ENCODE results near the gene CRISPLD2. TPM values are rescaled to one million over a fixed set of nuclear protein-coding genes. Genes with fewer than 3 reads are reported as not detected.

Gene CRISPLD2
- total RNA-seq, 2 experiments from 2014 or later: 0.16 TPM; not detected in 1

DNA sequence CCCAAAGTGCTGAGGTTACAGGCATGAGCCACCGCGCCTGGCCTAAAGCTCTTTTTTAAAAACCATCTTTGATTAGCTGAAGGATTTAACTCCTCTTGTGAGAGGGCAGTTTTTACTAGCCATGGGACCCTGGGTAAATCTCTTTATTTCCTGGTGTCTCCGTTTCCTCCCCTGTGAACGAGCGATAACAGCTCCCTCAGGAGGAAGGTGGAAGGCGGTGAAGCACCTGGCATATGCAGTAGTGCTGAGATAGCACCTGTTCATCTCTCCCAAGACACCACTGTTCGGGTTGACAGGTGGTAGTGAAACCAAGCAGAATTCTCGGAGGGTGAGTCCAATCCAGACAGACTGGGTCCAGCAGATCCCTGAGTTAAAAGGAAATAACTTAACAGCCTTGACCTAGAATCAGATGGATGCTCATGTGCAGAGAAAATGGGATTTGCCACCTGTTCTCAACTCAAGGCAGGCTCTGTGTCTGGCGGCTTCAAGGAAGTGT lies 86.2 kb downstream of the CRISPLD2 start:
- CTCF ChIA-PET: no interaction called here
- ATAC-seq: no peak
- intact Hi-C loops (cut with micrococcal nuclease): no loop called here

DNA sequence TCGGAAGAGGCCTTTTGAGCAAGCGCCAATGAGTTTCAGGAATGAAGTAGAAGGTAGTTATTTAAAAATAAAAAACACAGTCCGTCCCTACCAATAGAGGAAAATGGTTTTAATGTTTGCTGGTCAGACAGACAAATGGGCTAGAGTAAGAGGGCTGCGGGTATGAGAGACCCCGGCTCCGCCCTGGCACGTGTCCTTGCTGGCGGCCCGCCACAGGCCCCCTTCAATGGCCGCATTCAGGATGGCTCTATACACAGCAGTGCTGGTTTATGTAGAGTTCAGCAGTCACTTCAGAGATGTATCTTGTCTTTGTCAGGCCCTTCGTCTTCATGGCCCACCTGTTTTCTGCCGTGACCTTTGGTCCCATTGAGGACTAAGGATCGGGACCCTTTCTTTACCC lies 87.3 kb downstream of the CRISPLD2 start:
- intact Hi-C loops (cut with micrococcal nuclease): no loop called here
- no peak overlapping the region for H3K27ac Mint-ChIP-seq
- H3K4me1 Mint-ChIP-seq (ENCODE audit: low read depth): no peaks in the 10 kb centered on the region

More for the DNA sequence above, 86.2 kb downstream of the CRISPLD2 start:
- no peak overlapping the region for H3K27ac Mint-ChIP-seq
- POLR2A ChIA-PET: no interaction called here
- no peaks in the 10 kb centered on the region for H3K9me3 Mint-ChIP-seq
- TF ChIP-seq, protein P1, sequence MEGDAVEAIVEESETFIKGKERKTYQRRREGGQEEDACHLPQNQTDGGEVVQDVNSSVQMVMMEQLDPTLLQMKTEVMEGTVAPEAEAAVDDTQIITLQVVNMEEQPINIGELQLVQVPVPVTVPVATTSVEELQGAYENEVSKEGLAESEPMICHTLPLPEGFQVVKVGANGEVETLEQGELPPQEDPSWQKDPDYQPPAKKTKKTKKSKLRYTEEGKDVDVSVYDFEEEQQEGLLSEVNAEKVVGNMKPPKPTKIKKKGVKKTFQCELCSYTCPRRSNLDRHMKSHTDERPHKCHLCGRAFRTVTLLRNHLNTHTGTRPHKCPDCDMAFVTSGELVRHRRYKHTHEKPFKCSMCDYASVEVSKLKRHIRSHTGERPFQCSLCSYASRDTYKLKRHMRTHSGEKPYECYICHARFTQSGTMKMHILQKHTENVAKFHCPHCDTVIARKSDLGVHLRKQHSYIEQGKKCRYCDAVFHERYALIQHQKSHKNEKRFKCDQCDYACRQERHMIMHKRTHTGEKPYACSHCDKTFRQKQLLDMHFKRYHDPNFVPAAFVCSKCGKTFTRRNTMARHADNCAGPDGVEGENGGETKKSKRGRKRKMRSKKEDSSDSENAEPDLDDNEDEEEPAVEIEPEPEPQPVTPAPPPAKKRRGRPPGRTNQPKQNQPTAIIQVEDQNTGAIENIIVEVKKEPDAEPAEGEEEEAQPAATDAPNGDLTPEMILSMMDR (IDR thresholded peaks at IDR 0.05): no peak
- no peak overlapping the region for H3K4me3 Mint-ChIP-seq
- H3K36me3 Mint-ChIP-seq (ENCODE audit: low read depth): no peaks in the 10 kb centered on the region
- no peaks in the 10 kb centered on the region for H3K4me1 Mint-ChIP-seq (ENCODE audit: low read depth)
- DNase-seq: no peak
- H3K27me3 Mint-ChIP-seq: no peaks in the 10 kb centered on the region

DNA sequence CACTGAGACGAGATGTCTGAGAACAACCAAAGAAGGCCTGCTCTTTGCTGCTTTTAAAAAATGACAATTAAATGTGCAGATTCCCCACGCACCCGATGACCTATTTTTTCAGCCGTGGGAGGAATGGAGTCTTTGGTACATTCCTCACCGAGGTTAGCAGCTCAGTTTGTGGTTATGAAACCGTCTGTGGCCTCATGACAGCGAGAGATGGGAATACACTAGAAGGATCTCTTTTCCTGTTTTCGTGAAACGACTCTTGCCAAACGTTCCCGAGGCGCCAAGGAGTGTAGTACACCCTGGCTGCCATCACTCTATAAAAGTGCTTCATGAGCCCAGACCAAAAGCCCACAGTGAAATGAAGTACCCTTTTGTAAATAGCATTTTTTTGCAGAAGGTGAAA lies 87.8 kb downstream of the CRISPLD2 start:
- Mint-ChIP-seq H3K36me3 (ENCODE audit: low read depth) (no peaks in the 10 kb centered on the region), H3K4me1 (ENCODE audit: low read depth) (no peaks in the 10 kb centered on the region), H3K27me3 (no peaks in the 10 kb centered on the region), H3K27ac (no peak overlapping the region), H3K4me3 (no peak overlapping the region), H3K9me3 (no peaks in the 10 kb centered on the region)
- intact Hi-C loops (cut with micrococcal nuclease): no loop called here
- CTCF ChIA-PET: no interaction called here
- ATAC-seq (no peak), DNase-seq (no peak)
- TF ChIP-seq, protein P1 (IDR thresholded peaks at IDR 0.05): no peak
- POLR2A ChIA-PET: no interaction called here

More for the DNA sequence above, 87.3 kb downstream of the CRISPLD2 start:
- no peaks in the 10 kb centered on the region for H3K36me3 Mint-ChIP-seq (ENCODE audit: low read depth)
- ChIA-PET POLR2A (no interaction called here), CTCF (no interaction called here)
- no peak for ATAC-seq
- H3K27me3 Mint-ChIP-seq: no peaks in the 10 kb centered on the region
- H3K9me3 Mint-ChIP-seq: no peaks in the 10 kb centered on the region
- H3K4me3 Mint-ChIP-seq: no peak overlapping the region
- TF ChIP-seq, protein P1 (IDR thresholded peaks at IDR 0.05): no peak
- no peak for DNase-seq

DNA sequence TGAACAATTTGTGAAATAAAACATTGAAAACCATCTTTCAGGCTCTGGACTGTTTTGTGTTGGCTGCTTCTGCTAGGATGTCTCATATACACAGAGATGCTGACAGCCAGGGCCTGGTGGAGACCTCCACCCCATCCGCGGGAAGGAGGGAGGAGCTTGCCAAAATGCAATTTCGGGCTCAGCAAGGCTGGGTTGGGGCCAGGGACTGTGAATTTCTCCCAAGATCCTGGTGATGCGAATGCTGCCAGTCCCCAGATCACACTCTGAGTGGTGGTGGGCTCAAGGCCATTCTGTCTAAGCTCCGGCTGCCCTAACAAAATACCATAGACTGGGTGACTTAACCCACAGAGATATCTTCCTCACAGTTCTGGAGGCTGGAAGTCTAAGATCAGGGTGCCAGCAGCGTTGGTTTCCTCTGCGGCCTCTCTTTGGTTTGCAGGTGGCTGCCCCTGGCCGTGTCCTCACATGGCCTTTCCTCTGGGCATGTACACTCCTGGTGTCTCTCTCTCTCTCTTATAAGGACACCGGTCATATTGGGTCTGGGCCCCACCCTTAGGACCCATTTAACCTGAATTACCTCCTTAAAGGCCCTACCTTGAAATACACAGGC lies 89.8 kb downstream of the CRISPLD2 start:
- ATAC-seq: no peak
- DNase-seq: no peak
- H3K36me3 Mint-ChIP-seq (ENCODE audit: low read depth): no peaks in the 10 kb centered on the region
- H3K27ac Mint-ChIP-seq: no peak overlapping the region
- no peaks in the 10 kb centered on the region for H3K4me1 Mint-ChIP-seq (ENCODE audit: low read depth)
- POLR2A ChIA-PET: no interaction called here
- CTCF ChIA-PET: no interaction called here
- H3K4me3 Mint-ChIP-seq: no peak overlapping the region
- H3K27me3 Mint-ChIP-seq: peaks cover 2% of the 10 kb centered on the region
- intact Hi-C loops (cut with micrococcal nuclease): no loop called here
- TF ChIP-seq, protein P1 (IDR thresholded peaks at IDR 0.05): no peak
- no peaks in the 10 kb centered on the region for H3K9me3 Mint-ChIP-seq

DNA sequence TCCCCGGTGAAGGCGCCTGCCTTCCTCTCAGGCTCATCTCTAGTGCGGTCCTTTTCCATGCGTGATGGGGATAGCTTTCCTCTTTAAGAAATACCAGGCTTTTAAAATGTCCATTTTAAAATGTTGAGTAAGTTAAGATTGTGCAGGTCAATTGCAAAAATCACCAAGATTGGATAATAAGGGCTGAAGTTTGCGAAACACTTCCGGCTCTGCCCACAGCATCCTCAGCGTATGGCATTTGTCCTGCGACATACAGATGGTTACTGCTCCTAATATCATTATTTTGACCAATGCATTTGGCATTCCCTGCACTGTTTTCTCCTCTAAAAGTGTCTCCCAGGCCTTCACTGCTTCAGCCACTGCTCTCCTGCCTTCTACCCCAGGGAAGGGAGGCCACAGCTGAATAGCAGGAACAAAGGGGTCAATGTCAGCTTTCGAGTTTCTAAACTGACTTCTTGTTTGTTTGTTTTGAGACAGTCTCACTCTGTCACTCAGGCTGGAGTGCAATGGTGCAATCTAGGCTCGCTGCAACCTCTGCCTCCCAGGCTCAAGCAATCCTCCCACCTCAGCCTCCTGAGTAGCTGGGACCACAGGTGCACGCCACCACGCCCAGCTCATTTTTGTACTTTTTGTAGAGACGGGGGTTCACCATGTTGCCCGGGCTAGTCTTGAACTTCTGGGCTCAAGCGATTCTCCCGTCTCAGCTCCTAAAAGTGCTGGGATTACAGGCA lies 91.9 kb downstream of the CRISPLD2 start:
- CTCF ChIA-PET: interaction anchor here (0.8 to 1.2 kb wide), 2 partner anchors 15 to 157 kb away, joined by 3 to 6 read pairs; no protein-coding TSS in a partner anchor
- TF ChIP-seq, protein P1 (IDR thresholded peaks at IDR 0.05): no peak
- intact Hi-C loops (cut with micrococcal nuclease): no loop called here
- Mint-ChIP-seq H3K36me3 (ENCODE audit: low read depth) (no peaks in the 10 kb centered on the region), H3K27me3 (peaks cover 6% of the 10 kb centered on the region), H3K4me3 (no peak overlapping the region), H3K9me3 (no peaks in the 10 kb centered on the region), H3K4me1 (ENCODE audit: low read depth) (no peaks in the 10 kb centered on the region), H3K27ac (no peak overlapping the region)
- ATAC-seq: no peak
- no peak for DNase-seq
- POLR2A ChIA-PET: no interaction called here

All from activated CD8-positive, alpha-beta T cell treated with anti-CD3 and anti-CD28 coated beads for 36 hours (primary cell).